ENCODE data around the gene KCND2.

The KCND2 gene

DNA sequence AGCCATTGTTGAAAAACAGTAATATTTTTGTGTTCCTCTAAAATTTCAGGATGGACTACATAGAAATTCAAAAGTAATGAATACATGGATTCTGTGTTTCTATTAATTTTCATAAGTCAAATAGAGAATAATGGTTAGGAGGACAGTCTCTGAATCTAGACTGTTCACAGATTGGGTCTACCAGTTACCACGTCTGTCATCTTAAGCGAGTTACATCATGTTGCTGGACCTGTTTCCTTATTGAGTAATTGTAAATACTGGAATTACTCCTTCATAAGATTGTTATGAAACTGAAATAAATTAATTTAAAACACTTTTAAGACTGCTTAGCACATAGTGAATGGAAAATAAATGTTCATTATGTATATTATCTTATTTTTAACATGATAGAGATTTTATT lies 172.3 kb downstream of the KCND2 start:
- TF ChIP-seq CREB1 (IDR thresholded peaks at IDR 0.05; ENCODE audit: low read depth), result no peak
- TF ChIP-seq MAX (IDR thresholded peaks at IDR 0.05), result no peak
- TF ChIP-seq RAD21 (IDR thresholded peaks at IDR 0.05; ENCODE audit: low read depth), result no peak
- no peak for TF ChIP-seq ZBTB7A (IDR thresholded peaks at IDR 0.05; ENCODE audit: low read depth)
- no peak for TF ChIP-seq REST (IDR thresholded peaks at IDR 0.05; ENCODE audit: low read depth)
- TF ChIP-seq TEAD4 (IDR thresholded peaks at IDR 0.05), result no peak
- TF ChIP-seq CEBPB (IDR thresholded peaks at IDR 0.05), result no peak
- no peak for TF ChIP-seq USF1 (IDR thresholded peaks at IDR 0.05)
- no peak for TF ChIP-seq TAF1 (IDR thresholded peaks at IDR 0.05; ENCODE audit: low read depth)

DNA sequence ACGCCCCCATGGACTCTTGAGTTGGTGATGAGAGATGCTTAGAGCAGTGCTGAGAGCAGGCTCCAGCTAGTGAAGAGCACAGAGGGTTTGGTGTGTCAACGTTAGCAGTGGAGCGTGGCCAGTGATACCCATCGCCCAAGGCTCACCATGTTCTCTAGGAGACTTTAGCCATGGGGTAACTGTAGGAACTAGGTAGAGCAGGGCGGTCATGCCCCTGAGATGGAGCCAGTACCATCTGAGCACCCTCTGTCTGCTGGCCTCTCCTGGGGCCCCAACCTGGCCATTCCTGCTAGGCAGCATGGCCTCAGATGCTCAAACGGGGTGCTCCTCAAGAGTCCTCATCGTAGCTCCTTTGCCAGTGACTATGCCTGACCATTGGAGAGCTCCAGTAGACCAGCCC lies 179.7 kb downstream of the KCND2 start:
- no peak for TF ChIP-seq TAF1 (IDR thresholded peaks at IDR 0.05; ENCODE audit: low read depth)
- TF ChIP-seq USF1 (IDR thresholded peaks at IDR 0.05), result no peak
- TF ChIP-seq EGR1 (IDR thresholded peaks at IDR 0.05), result no peak
- TF ChIP-seq MAX (IDR thresholded peaks at IDR 0.05), result no peak
- TF ChIP-seq TEAD4 (IDR thresholded peaks at IDR 0.05), result no peak
- TF ChIP-seq EP300 (IDR thresholded peaks at IDR 0.05; ENCODE audit: borderline replicate concordance), result no peak
- no peak for TF ChIP-seq RAD21 (IDR thresholded peaks at IDR 0.05; ENCODE audit: low read depth)
- TF ChIP-seq CREB1 (IDR thresholded peaks at IDR 0.05; ENCODE audit: low read depth), result no peak
- no peak for TF ChIP-seq TCF12 (IDR thresholded peaks at IDR 0.05; ENCODE audit: low read depth)
- TF ChIP-seq YY1 (IDR thresholded peaks at IDR 0.05; ENCODE audit: low read depth), result no peak
- no peak for TF ChIP-seq NFIC (IDR thresholded peaks at IDR 0.05)

DNA sequence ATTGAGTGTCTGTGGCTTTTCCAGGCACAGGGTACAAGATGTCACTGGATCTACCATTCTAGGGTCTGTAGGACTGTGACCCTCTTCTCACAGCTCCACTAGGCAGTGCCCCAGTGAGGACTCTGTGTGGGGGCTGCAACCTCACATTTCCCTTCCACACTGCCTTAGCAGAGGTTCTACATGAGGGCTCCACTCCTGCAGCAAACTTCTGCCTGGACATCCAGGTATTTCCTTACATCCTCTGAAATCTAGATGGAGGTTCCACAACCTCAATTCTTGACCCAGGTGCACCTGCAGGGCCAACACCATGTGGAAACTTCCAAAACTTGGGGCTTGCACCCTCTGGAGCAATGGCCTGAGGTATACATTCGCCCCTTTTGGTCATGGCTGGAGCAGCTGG lies 183.7 kb downstream of the KCND2 start:
- TF ChIP-seq TEAD4 (IDR thresholded peaks at IDR 0.05), result no peak

- no peak for TF ChIP-seq TEAD4 (IDR thresholded peaks at IDR 0.05)
- TF ChIP-seq CEBPB (IDR thresholded peaks at IDR 0.05), result no peak
- no peak for TF ChIP-seq NFIC (IDR thresholded peaks at IDR 0.05)
- no peak for TF ChIP-seq CREB1 (IDR thresholded peaks at IDR 0.05; ENCODE audit: low read depth)
- TF ChIP-seq TCF12 (IDR thresholded peaks at IDR 0.05; ENCODE audit: low read depth), result no peak
- TF ChIP-seq YY1 (IDR thresholded peaks at IDR 0.05; ENCODE audit: low read depth), result no peak
- TF ChIP-seq MAX (IDR thresholded peaks at IDR 0.05), result no peak
- no peak for TF ChIP-seq ZBTB7A (IDR thresholded peaks at IDR 0.05; ENCODE audit: low read depth)
- no peak for TF ChIP-seq FOXM1 (IDR thresholded peaks at IDR 0.05; ENCODE audit: borderline replicate concordance, low read depth)
- no peak for TF ChIP-seq USF1 (IDR thresholded peaks at IDR 0.05)
- TF ChIP-seq REST (IDR thresholded peaks at IDR 0.05; ENCODE audit: low read depth), result no peak
- TF ChIP-seq RAD21 (IDR thresholded peaks at IDR 0.05; ENCODE audit: low read depth), result no peak
These were observed 188.0 kb downstream of the KCND2 start for GRCh38 chr7:120460949-120461348.

- TF ChIP-seq CEBPB (IDR thresholded peaks at IDR 0.05) (no peak), EP300 (IDR thresholded peaks at IDR 0.05; ENCODE audit: borderline replicate concordance) (no peak), RAD21 (IDR thresholded peaks at IDR 0.05; ENCODE audit: low read depth) (no peak), TEAD4 (IDR thresholded peaks at IDR 0.05) (no peak), MAX (IDR thresholded peaks at IDR 0.05) (no peak), CREB1 (IDR thresholded peaks at IDR 0.05; ENCODE audit: low read depth) (no peak), FOXM1 (IDR thresholded peaks at IDR 0.05; ENCODE audit: borderline replicate concordance, low read depth) (no peak), NFIC (IDR thresholded peaks at IDR 0.05) (no peak), USF1 (IDR thresholded peaks at IDR 0.05) (no peak), TAF1 (IDR thresholded peaks at IDR 0.05; ENCODE audit: low read depth) (no peak), YY1 (IDR thresholded peaks at IDR 0.05; ENCODE audit: low read depth) (no peak)
These were observed 190.0 kb downstream of the KCND2 start for GRCh38 chr7:120462991-120463390.
